GM19452 (cell line): ENCODE measurements around the gene RPL11.
"Not testable (repeated sequence)": the region's sequence is repeated elsewhere in the genome, so short reads cannot be mapped to it uniquely, and the experiment has no call there.

Experiments used
- ATAC-seq: cut with Tn5 transposase; IDR thresholded peaks from one replicate; pipeline ENCODE4 v1.9.1; 2021; ENCODE audit not compliant: unreplicated experiment

RPL11 gene

DNA sequence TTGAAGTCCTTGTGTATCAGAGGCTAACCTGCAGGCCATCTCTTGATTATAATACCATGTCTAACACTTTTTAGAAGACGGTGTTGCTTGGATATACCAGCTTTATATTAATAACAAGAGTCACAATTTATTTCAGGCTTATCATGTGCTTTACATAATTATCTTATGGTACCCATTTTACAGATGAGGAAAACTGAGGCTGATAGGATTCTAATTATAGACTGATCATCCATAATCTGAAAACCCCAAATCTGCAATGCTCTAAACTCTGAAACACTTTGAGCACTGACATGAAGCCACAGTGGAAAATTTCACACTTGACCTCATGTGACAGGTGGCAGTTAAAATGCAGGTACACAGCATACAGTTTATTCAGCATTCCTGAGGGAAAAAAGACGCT lies 7.2 kb upstream of the RPL11 start:
- no peak for ATAC-seq

GRCh38 chr1:23685197-23685596 lies 6.4 kb upstream of the RPL11 start:
- not testable (repeated sequence) for ATAC-seq

- not testable (repeated sequence) for ATAC-seq
Measured at GRCh38 chr1:23687680-23688079, 3.9 kb upstream of the RPL11 start.

DNA sequence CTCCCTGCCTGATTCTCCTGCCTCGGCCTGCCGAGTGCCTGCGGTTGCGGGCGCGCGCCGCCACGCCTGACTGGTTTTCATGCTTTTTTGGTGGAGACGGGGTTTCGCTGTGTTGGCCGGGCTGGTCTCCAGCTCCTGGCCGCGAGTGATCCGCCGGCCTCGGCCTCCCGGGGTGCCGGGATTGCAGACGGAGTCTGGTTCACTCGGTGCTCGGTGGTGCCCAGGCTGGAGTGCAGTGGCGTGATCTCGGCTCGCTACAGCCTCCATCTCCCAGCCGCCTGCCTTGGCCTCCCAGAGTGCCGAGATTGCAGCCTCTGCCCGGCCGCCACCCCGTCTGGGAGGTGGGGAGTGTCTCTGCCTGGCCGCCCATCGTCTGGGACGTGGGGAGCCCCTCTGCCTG lies 3.3 kb upstream of the RPL11 start:
- ATAC-seq = not testable (repeated sequence)

GRCh38 chr1:23692308-23692871 lies 784 bp downstream of the RPL11 start:
- ATAC-seq = no peak

DNA sequence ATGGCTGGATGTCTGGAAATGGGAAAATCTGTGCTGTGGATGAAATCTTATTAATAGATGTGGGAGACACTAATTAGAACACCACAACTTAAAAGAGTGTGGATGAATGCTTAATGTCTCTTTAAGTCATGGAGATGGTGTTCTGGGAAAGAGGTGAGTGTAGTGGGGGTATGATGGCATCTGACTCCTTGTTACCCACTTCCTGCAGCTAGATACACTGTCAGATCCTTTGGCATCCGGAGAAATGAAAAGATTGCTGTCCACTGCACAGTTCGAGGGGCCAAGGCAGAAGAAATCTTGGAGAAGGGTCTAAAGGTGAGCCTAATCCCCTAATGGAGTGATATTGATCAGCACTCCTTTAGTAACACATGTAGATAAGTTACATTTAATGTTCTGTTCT lies 2.0 kb downstream of the RPL11 start:
- ATAC-seq = no peak

DNA sequence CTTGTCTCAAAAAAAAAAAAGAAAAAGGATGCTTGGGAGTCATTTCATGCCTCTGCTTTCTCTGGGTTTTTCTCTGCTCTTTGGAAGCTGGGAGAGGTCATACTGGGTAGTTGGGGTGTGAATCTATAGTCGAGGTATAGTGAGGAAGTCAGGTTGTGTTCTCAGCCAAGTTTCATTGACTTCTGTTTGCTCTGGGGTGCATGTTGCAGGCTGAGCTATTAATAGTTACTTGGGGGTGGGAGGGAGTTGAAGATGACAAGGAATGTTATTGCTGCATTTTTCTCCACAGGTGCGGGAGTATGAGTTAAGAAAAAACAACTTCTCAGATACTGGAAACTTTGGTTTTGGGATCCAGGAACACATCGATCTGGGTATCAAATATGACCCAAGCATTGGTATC lies 2.8 kb downstream of the RPL11 start:
- no peak for ATAC-seq

GRCh38 chr1:23695667-23696066 lies 4.1 kb downstream of the RPL11 start:
- ATAC-seq = no peak

DNA sequence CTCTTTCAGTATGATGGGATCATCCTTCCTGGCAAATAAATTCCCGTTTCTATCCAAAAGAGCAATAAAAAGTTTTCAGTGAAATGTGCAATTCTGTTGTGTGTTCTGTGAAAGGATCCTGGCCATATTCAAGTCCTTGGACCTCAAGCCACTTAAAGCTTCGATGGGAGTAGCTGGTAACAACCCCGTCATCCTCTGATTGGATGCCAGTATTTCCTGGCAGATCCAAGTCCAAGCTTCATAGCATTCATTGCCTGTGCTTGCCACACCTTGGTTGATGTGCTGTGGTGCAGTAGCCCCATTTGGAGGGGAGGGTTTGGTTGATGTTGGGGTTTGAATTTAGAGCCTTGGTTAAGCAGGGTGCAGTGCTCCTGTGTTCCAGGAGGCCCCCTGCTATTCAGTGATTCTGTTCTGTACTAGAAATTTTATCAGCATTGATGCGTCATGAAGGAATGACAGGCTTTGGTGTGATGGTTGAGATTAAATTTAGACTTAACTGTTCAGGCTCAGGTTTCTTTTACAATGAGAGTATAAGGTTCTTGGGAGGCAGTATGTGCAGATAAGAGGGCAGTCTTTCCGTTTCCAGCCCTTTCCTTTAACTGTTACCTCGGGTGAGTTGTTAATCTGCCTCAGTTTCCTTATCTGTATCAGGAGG lies 4.9 kb downstream of the RPL11 start:
- no peak for ATAC-seq

- ATAC-seq = no peak
Measured at GRCh38 chr1:23698466-23698865, 6.9 kb downstream of the RPL11 start.

DNA sequence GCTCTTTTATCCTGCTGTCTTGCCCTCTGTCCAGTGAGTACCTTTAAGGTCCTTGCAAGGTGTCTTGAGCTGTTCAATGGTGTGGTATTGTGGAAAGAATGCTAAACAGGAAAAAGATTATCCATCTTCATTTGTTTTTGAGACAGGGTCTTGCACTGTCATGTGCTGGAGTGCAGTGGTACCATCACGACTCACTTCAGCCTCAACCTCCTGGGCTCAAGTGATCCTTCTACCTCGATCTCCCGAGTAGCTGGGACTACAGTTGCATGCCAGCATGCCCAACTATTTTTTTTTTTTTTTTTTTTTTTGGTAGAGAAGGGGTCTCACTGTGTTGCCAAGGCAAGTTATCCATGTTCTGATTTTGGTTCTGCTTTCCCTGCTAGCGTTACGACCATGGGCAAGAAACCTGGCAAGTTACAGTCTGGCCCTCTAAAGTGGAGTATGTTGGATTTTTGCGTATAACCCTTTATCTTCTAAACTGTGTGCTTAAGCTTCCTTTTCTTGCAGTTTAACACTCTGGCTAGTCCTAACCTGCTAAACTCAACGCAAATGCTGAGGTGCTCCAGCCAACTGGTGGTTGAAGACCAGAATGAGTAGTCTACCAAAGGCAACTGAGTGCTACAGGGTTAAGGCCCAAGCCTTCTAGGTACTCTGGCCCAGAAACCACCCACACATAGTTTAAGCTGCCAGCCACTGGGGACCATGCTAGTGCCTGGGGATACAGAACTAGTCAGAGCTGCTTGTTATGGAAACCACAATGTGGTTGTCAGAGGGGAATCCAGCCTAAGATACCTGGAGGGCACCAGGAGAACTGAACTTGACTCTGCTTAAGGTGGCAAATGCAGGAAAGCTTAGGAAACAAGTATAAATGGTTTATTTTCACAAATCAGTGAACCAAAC lies 7.9 kb downstream of the RPL11 start:
- ATAC-seq = no peak

DNA sequence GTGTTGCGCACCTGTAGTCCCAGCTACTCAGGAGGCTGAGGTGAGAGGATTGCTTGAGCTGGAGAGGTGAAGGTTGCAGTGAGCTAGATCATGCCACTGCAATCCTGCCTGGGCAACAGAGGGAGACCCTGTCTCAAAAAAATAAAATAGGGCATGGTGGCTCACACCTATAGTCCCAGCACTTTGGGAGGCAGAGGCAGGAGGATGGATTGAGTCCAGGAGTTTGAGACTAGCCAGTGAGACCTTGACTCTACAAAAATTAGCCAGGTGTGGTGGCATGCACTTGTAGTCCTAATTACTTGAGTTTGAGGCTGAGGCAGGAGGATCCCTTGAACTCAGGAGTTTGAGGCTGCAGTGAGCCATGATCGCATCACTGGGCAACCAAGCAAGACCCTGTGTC lies 9.7 kb downstream of the RPL11 start:
- no peak for ATAC-seq

DNA sequence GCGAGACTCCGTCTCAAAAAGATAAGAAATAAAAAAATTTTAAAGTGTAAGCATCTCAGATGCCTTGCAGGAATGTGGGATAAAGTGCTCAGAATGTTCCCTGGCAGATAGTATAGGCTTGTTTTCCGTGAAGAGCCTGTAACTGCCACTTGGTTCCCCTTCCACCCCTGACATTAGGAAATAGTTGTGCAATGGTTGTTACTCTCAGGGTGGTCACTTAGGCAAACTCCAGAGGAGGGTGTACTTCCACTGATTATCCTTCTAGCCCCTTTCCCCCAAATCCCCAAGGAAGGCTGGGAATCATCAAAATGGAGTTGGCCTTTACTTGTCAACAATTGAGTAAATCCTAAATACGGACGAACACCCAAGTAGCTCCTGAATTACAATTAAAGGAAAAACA lies 10.4 kb downstream of the RPL11 start:
- ATAC-seq = no peak

DNA sequence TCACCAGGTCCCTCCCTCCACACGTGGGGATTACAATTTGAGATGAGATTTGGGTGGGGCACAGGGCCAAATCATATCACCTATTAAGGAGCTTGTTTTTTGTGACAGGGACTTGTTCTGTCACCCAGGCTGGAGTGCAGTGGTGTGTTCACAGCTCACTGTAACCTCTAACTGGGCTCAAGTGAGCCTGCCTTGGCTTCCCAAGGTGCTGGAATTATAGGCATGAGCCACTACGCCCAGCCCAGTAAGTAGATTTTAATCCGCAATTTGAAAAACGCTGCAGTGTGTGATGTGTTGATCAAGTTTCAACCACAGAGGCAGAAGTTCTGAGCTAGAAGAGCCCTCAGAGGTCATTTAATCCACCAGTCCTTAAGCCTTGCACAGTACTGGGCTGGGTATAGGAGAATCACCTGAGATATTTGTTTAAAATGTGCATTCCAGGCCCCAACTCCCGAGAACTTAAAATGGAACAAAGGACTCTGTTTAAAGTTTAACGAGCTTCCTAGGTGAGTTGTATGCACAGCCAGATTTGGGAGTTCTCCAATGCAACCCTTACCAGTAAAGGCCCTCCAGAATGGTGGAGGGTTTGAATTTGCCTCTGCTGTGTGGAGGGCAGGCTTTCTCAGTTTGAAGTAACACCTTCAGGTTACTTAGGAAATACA lies 13.4 kb downstream of the RPL11 start:
- ATAC-seq = no peak

GRCh38 chr1:23709229-23709628 lies 17.6 kb downstream of the RPL11 start:
- ATAC-seq = no peak

DNA sequence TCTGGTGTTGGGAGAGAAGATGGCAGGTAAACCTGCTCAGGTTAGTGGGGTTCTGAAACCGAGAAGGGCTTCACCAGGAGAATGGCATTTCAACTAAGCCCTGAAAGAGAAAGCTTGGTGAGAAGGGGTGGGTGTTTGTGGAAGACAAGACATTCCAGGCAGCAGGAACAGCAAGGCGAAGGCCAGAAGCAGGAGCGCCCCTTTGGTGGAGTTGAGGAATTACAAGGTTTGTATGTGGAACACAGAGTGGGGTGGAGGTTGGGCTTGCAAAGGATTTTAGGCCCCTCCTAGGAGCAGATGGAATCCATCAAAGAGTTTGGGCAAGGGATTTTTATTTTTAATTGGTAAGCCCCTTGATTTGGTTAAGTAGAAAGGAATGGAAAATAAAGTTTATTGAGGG lies 26.9 kb downstream of the RPL11 start:
- no peak for ATAC-seq

DNA sequence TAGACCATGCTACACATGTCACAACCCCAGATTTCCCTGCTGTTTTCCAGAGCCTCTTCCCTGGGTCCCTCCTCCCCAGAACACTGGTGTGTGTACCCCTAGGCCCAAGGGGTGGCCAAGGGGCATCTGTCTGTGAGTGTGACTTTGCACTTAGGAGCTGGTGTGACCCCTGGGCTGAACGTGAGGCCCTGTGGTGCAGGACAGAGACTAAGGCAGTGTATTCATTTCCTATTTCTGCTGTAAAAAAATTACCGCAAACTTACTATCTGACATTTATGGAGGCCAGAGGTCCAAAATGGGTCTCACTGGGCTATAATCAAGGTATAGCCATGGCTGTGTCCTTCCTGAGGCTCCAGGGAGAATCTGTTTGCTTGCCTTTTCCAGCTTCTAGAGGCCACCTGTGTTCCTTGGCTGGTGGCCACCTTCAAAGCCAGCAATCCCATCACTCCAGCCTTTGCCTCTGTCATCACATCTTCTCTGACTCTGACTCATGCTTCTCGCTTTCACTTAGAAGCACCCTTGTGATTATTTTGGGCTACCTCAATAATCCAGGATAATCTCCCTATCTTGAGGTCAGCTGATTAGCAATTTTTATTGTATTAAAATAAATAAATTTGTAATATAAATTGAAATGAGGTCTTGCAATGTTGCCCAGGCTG lies 27.7 kb downstream of the RPL11 start:
- ATAC-seq = no peak

DNA sequence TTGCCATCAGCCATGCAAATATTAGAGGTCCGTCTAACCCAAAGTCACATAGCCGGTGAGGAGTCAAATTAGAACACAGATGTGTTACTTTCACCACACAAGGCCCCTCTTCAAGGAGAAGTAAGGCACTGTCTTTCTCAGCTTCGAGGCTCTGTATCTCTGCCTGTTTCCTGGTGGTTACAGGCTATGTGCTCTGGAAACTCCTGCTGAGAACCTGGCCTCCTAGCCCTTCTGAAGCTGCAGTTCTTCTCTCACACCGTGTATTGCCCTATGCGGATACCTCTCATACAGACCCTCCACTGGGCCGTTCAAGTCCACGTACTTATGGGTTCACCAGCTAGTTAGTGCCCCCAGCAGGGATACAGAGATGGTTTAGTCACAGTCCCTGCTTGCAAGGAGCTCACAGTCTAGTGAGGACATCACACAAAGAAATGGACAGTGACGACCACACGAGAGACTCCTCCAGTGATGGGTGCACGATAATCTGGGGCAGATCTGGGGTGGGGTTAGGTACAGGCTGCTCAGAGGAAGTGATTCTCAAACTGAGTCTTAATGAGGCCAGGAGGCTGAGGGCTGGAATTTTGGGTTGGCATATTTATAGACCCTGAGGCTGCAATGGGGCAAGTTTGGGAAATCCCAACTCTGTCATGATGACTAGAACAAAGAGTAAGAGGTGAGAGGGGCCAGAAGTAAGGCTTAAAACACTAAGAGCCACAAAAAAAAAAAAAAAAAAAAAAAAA lies 28.8 kb downstream of the RPL11 start:
- ATAC-seq = peak; percentile 60

DNA sequence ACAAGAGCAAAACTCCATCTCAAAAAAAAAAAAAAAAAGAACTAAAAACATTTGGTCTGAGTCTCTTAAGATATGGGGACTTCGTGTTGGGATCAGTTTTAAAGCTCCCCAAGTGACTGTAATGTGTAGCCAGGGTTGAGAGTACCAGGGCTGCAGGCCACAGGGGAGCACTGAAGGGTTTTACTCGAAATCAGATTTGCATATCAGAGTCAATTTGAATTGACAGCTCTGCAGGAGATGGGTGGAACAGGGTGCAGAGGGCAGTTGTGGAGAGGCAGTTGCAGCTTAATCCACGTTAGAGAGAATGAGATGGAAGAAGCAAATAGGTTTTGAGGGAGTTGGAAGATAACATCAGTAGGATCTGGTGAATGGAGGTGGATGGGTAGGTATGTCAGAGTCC lies 31.0 kb downstream of the RPL11 start:
- no peak for ATAC-seq

DNA sequence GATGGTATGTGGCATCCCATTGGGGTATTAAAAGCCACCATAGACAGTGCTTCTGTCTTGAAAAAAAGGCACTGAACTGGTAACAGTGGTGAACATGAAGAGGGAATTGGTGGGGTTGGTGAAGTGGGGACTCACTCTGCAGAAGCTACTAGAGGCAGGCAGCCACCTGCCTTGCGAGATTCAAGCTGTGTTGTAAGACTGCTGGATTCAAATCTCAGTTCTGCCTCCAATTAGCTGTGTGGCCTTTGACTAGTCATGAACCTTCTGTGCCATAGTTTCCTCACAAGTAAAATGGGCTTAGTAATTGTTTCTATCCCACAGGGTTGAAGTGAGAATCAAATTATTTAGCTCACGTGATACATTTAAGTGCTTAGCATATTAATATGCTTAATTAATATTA lies 35.1 kb downstream of the RPL11 start:
- no peak for ATAC-seq
